Activated naive CD8-positive, alpha-beta T cell (primary cell): Measurements from ENCODE around the gene LMNA.
"Not testable (repeated sequence)": the region's sequence is repeated elsewhere in the genome, so short reads cannot be mapped to it uniquely, and the experiment has no call there.

ENCODE experiments used
- H3K27ac Mint-ChIP-seq: one replicate; pipeline ENCODE4 v1.8.0; 2021; ENCODE audit warnings: mixed read lengths
- H3K27me3 Mint-ChIP-seq: one replicate; pipeline ENCODE4 v1.8.0; 2021; ENCODE audit warnings: mixed read lengths
- H3K36me3 Mint-ChIP-seq: one replicate; pipeline ENCODE4 v1.8.0; 2021; ENCODE audit warnings: mixed read lengths
- H3K4me1 Mint-ChIP-seq: one replicate; pipeline ENCODE4 v1.8.0; 2021; ENCODE audit warnings: low read depth, mixed read lengths
- H3K4me3 Mint-ChIP-seq: one replicate; pipeline ENCODE4 v1.8.0; 2021; ENCODE audit warnings: mild to moderate bottlenecking, mixed read lengths
- H3K9me3 Mint-ChIP-seq: one replicate; pipeline ENCODE4 v1.8.0; 2021; ENCODE audit warnings: low read depth, mixed read lengths

The LMNA gene

GRCh38 chr1:156121005-156121404 is 6.5 kb downstream of the LMNA start:
- H3K36me3 Mint-ChIP-seq, H3K4me3 Mint-ChIP-seq, H3K27me3 Mint-ChIP-seq, H3K27ac Mint-ChIP-seq, H3K9me3 Mint-ChIP-seq: not testable (repeated sequence)
- H3K4me1 Mint-ChIP-seq, result peaks cover 53% of the 10 kb centered on the region

GRCh38 chr1:156121457-156121856 is 6.9 kb downstream of the LMNA start:
- H3K4me3 Mint-ChIP-seq, result no peak overlapping the region
- no peaks in the 10 kb centered on the region for H3K27me3 Mint-ChIP-seq
- no peaks in the 10 kb centered on the region for H3K9me3 Mint-ChIP-seq
- no peak overlapping the region for H3K27ac Mint-ChIP-seq
- peaks cover 4% of the 10 kb centered on the region for H3K36me3 Mint-ChIP-seq
- H3K4me1 Mint-ChIP-seq, result peaks cover 53% of the 10 kb centered on the region

- H3K9me3 Mint-ChIP-seq, result no peaks in the 10 kb centered on the region
- peaks cover 4% of the 10 kb centered on the region for H3K36me3 Mint-ChIP-seq
- H3K4me1 Mint-ChIP-seq, result peaks cover 55% of the 10 kb centered on the region
- H3K4me3 Mint-ChIP-seq, result no peak overlapping the region
- no peaks in the 10 kb centered on the region for H3K27me3 Mint-ChIP-seq
- no peak overlapping the region for H3K27ac Mint-ChIP-seq
Measured at GRCh38 chr1:156122086-156122485, 7.6 kb downstream of the LMNA start.

- Mint-ChIP-seq H3K27me3 (no peaks in the 10 kb centered on the region), H3K27ac (no peak overlapping the region), H3K4me3 (no peak overlapping the region), H3K9me3 (no peaks in the 10 kb centered on the region), H3K36me3 (peaks cover 4% of the 10 kb centered on the region), H3K4me1 (peaks cover 61% of the 10 kb centered on the region)
Measured at GRCh38 chr1:156122519-156123355, 8.2 kb downstream of the LMNA start.

GRCh38 chr1:156123356-156124196 is 9.1 kb downstream of the LMNA start:
- H3K4me1 Mint-ChIP-seq, result peaks cover 63% of the 10 kb centered on the region
- peaks cover 2% of the 10 kb centered on the region for H3K36me3 Mint-ChIP-seq
- H3K27me3 Mint-ChIP-seq, result no peaks in the 10 kb centered on the region
- H3K9me3 Mint-ChIP-seq, result no peaks in the 10 kb centered on the region
- peak overlapping the region; percentile 50 for H3K27ac Mint-ChIP-seq
- peak overlapping the region; percentile 67 for H3K4me3 Mint-ChIP-seq

- no peaks in the 10 kb centered on the region for H3K27me3 Mint-ChIP-seq
- peaks cover 2% of the 10 kb centered on the region for H3K36me3 Mint-ChIP-seq
- H3K9me3 Mint-ChIP-seq, result no peaks in the 10 kb centered on the region
- peak overlapping the region; percentile 59 for H3K4me3 Mint-ChIP-seq
- peaks cover 72% of the 10 kb centered on the region for H3K4me1 Mint-ChIP-seq
- peak overlapping the region; percentile 61 for H3K27ac Mint-ChIP-seq
Measured at GRCh38 chr1:156124557-156125483, 10.3 kb downstream of the LMNA start.

GRCh38 chr1:156125544-156125943 is 11.0 kb downstream of the LMNA start:
- not testable (repeated sequence) for H3K27me3 Mint-ChIP-seq, H3K27ac Mint-ChIP-seq, H3K36me3 Mint-ChIP-seq, H3K9me3 Mint-ChIP-seq
- peak overlapping the region; percentile 59 for H3K4me3 Mint-ChIP-seq
- H3K4me1 Mint-ChIP-seq, result peaks cover 73% of the 10 kb centered on the region

GRCh38 chr1:156126043-156126629 is 11.6 kb downstream of the LMNA start:
- Mint-ChIP-seq H3K36me3 (peaks cover 2% of the 10 kb centered on the region), H3K27me3 (no peaks in the 10 kb centered on the region), H3K4me3 (peak overlapping the region; percentile 36), H3K9me3 (no peaks in the 10 kb centered on the region), H3K4me1 (peaks cover 72% of the 10 kb centered on the region), H3K27ac (no peak overlapping the region)

GRCh38 chr1:156126630-156127534 is 12.4 kb downstream of the LMNA start:
- Mint-ChIP-seq H3K9me3 (no peaks in the 10 kb centered on the region), H3K36me3 (peaks cover 2% of the 10 kb centered on the region), H3K4me3 (peak overlapping the region; percentile 72), H3K27me3 (no peaks in the 10 kb centered on the region), H3K27ac (peak overlapping the region; percentile 64), H3K4me1 (peaks cover 72% of the 10 kb centered on the region)

- Mint-ChIP-seq H3K27me3 (no peaks in the 10 kb centered on the region), H3K36me3 (no peaks in the 10 kb centered on the region), H3K9me3 (no peaks in the 10 kb centered on the region), H3K27ac (no peak overlapping the region), H3K4me3 (peak overlapping the region; percentile 52), H3K4me1 (peaks cover 64% of the 10 kb centered on the region)
Measured at GRCh38 chr1:156128308-156128653, 13.8 kb downstream of the LMNA start.

- Mint-ChIP-seq H3K9me3 (no peaks in the 10 kb centered on the region), H3K36me3 (no peaks in the 10 kb centered on the region), H3K27ac (no peak overlapping the region), H3K4me1 (peaks cover 57% of the 10 kb centered on the region), H3K27me3 (no peaks in the 10 kb centered on the region), H3K4me3 (peak overlapping the region; percentile 52)
Measured at GRCh38 chr1:156128654-156129597, 14.4 kb downstream of the LMNA start.

GRCh38 chr1:156129687-156130577 is 15.4 kb downstream of the LMNA start:
- Mint-ChIP-seq H3K27me3 (no peaks in the 10 kb centered on the region), H3K4me3 (no peak overlapping the region), H3K9me3 (no peaks in the 10 kb centered on the region), H3K27ac (peak overlapping the region; percentile 70), H3K36me3 (no peaks in the 10 kb centered on the region), H3K4me1 (peaks cover 47% of the 10 kb centered on the region)
